ENCODE results near the gene LRP8.

Gene LRP8

GRCh38 chr1:53279296-53280200 lies 48.3 kb downstream of the LRP8 start:
- DNase-seq, result no peak

GRCh38 chr1:53278298-53278725 lies 49.6 kb downstream of the LRP8 start:
- DNase-seq, result no peak

GRCh38 chr1:53277326-53277725 lies 50.5 kb downstream of the LRP8 start:
- DNase-seq, result no peak

- no peak for DNase-seq
Measured at GRCh38 chr1:53276902-53277281, 51.0 kb downstream of the LRP8 start.

- no peak for DNase-seq
Measured at GRCh38 chr1:53276153-53276901, 51.5 kb downstream of the LRP8 start.

GRCh38 chr1:53275566-53275965 lies 52.3 kb downstream of the LRP8 start:
- no peak for DNase-seq

- DNase-seq, result no peak
Measured at GRCh38 chr1:53274541-53275185, 53.2 kb downstream of the LRP8 start.

- DNase-seq, result no peak
Measured at GRCh38 chr1:53274026-53274425, 53.8 kb downstream of the LRP8 start.

- DNase-seq, result no peak
Measured at GRCh38 chr1:53273526-53273925, 54.3 kb downstream of the LRP8 start.

GRCh38 chr1:53272349-53272748 lies 55.5 kb downstream of the LRP8 start:
- DNase-seq, result no peak

GRCh38 chr1:53271446-53272090 lies 56.3 kb downstream of the LRP8 start:
- DNase-seq, result no peak

- no peak for DNase-seq
Measured at GRCh38 chr1:53270873-53271272, 57.0 kb downstream of the LRP8 start.

GRCh38 chr1:53270107-53270506 lies 57.8 kb downstream of the LRP8 start:
- no peak for DNase-seq

GRCh38 chr1:53267761-53268160 lies 60.1 kb downstream of the LRP8 start:
- no peak for DNase-seq

- DNase-seq, result no peak
Measured at GRCh38 chr1:53266038-53266437, 61.8 kb downstream of the LRP8 start.

GRCh38 chr1:53265581-53265980 lies 62.3 kb downstream of the LRP8 start:
- no peak for DNase-seq

GRCh38 chr1:53264048-53264447 lies 63.8 kb downstream of the LRP8 start:
- no peak for DNase-seq

GRCh38 chr1:53262000-53262399 lies 65.9 kb downstream of the LRP8 start:
- DNase-seq, result no peak

- no peak for DNase-seq
Measured at GRCh38 chr1:53260631-53261247, 67.1 kb downstream of the LRP8 start.

- DNase-seq, result no peak
Measured at GRCh38 chr1:53259932-53260331, 67.9 kb downstream of the LRP8 start.

GRCh38 chr1:53258216-53258615 lies 69.7 kb downstream of the LRP8 start:
- DNase-seq, result no peak

- no peak for DNase-seq
Measured at GRCh38 chr1:53257454-53258081, 70.3 kb downstream of the LRP8 start.

Data from NCI-H1105 (cell line).